ENCODE measurements around the gene OSBPL5. TPM values are rescaled to one million over a fixed set of nuclear protein-coding genes. Genes with fewer than 3 reads are reported as not detected.

Gene OSBPL5
- total RNA-seq, 2 experiments from 2014 or later = 0.63 to 2.7 TPM

- Histone ChIP-seq H3K27ac (ENCODE audit: low read depth, low read length, poor library complexity, severe bottlenecking) (no peak overlapping the region), H3K79me2 (ENCODE audit: insufficient read depth, low read depth, low read length) (no peaks in the 10 kb centered on the region), H3K4me2 (ENCODE audit: low read length) (no peak overlapping the region), H3K9me2 (ENCODE audit: insufficient read depth, low read length) (no peaks in the 10 kb centered on the region), H4K20me1 (ENCODE audit: insufficient read depth, low read length) (no peaks in the 10 kb centered on the region), H2AFZ (ENCODE audit: low read length) (no peak overlapping the region), H3K9me3 (ENCODE audit: low read length) (no peaks in the 10 kb centered on the region), H3K4me1 (ENCODE audit: insufficient read depth, low read length, poor library complexity, severe bottlenecking) (no peaks in the 10 kb centered on the region), H3K36me3 (ENCODE audit: insufficient read depth, low read length) (no peaks in the 10 kb centered on the region), H3K4me3 (ENCODE audit: low read depth, low read length, poor library complexity, severe bottlenecking) (no peak overlapping the region)
- BruUV-seq (replicated peaks) = no TSS peak
- TF ChIP-seq, protein P1, sequence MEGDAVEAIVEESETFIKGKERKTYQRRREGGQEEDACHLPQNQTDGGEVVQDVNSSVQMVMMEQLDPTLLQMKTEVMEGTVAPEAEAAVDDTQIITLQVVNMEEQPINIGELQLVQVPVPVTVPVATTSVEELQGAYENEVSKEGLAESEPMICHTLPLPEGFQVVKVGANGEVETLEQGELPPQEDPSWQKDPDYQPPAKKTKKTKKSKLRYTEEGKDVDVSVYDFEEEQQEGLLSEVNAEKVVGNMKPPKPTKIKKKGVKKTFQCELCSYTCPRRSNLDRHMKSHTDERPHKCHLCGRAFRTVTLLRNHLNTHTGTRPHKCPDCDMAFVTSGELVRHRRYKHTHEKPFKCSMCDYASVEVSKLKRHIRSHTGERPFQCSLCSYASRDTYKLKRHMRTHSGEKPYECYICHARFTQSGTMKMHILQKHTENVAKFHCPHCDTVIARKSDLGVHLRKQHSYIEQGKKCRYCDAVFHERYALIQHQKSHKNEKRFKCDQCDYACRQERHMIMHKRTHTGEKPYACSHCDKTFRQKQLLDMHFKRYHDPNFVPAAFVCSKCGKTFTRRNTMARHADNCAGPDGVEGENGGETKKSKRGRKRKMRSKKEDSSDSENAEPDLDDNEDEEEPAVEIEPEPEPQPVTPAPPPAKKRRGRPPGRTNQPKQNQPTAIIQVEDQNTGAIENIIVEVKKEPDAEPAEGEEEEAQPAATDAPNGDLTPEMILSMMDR (conservative IDR thresholded peaks at IDR 0.05; ENCODE audit: low read length) = no peak
- no peak for TF ChIP-seq EZH2phosphoT487 (IDR thresholded peaks at IDR 0.05; ENCODE audit: borderline replicate concordance, low read depth, low read length)
- DNase-seq (ENCODE audit: low spot score) = no peak
- ChIA-PET POLR2A (no interaction called here), CTCF (ENCODE audit: unreplicated experiment) (no interaction called here)
- intact Hi-C loops (cut with micrococcal nuclease; ENCODE audit: unreplicated experiment) = no loop called here
These were observed 69.3 kb downstream of the OSBPL5 start for GRCh38 chr11:3095712-3096361.

GRCh38 chr11:3094223-3094824 is 70.8 kb downstream of the OSBPL5 start:
- H3K4me1 ChIP-seq (ENCODE audit: insufficient read depth, low read length, poor library complexity, severe bottlenecking) = no peaks in the 10 kb centered on the region
- no peaks in the 10 kb centered on the region for H3K9me2 ChIP-seq (ENCODE audit: insufficient read depth, low read length)
- POLR2A ChIA-PET = no interaction called here
- no peak for TF ChIP-seq EZH2phosphoT487 (IDR thresholded peaks at IDR 0.05; ENCODE audit: borderline replicate concordance, low read depth, low read length)
- TF ChIP-seq, protein P1 (conservative IDR thresholded peaks at IDR 0.05; ENCODE audit: low read length) = no peak
- intact Hi-C loops (cut with micrococcal nuclease; ENCODE audit: unreplicated experiment) = loop anchor here (5.0 kb wide), 1 partner anchor 562 kb away; no protein-coding TSS in a partner anchor
- H3K79me2 ChIP-seq (ENCODE audit: insufficient read depth, low read depth, low read length) = no peaks in the 10 kb centered on the region
- no peaks in the 10 kb centered on the region for H4K20me1 ChIP-seq (ENCODE audit: insufficient read depth, low read length)
- H3K4me2 ChIP-seq (ENCODE audit: low read length) = no peak overlapping the region
- H2AFZ ChIP-seq (ENCODE audit: low read length) = no peak overlapping the region
- CTCF ChIA-PET (ENCODE audit: unreplicated experiment) = no interaction called here
- no peak overlapping the region for H3K4me3 ChIP-seq (ENCODE audit: low read depth, low read length, poor library complexity, severe bottlenecking)
- H3K27ac ChIP-seq (ENCODE audit: low read depth, low read length, poor library complexity, severe bottlenecking) = no peak overlapping the region
- no peak for DNase-seq (ENCODE audit: low spot score)
- no peaks in the 10 kb centered on the region for H3K9me3 ChIP-seq (ENCODE audit: low read length)
- H3K36me3 ChIP-seq (ENCODE audit: insufficient read depth, low read length) = no peaks in the 10 kb centered on the region
- no TSS peak for BruUV-seq (replicated peaks)

Measured in OCI-LY7 (cell line).